Hypothalamus (tissue), 51 donors: ENCODE results near the gene DAB2IP.

Experiments
- DNase-seq, 51 donors: peaks; one replicate each; lab custom pipeline; 2025; lab: John Stamatoyannopoulos, UW

Gene DAB2IP

DNA sequence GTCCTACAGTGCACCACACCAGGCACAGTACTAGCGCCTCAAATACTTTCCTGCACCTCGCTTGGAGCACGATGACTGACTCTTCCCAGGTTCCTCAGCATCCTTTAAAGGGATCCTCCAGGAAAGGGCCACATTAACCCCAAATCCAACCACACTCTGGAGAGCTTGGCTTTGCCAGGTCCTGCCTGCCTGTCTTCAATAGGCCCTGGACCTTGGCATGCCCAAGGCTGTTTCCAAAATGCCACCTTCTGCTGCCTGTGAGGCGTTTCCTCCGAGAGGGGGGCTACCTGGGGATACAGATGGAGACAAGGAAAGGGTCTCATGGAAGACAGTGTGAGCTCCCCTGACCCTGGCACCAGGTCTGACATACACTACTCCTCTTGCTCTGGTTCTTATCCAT lies 169.9 kb downstream of the DAB2IP start:
- DNase-seq, result no peak

DNA sequence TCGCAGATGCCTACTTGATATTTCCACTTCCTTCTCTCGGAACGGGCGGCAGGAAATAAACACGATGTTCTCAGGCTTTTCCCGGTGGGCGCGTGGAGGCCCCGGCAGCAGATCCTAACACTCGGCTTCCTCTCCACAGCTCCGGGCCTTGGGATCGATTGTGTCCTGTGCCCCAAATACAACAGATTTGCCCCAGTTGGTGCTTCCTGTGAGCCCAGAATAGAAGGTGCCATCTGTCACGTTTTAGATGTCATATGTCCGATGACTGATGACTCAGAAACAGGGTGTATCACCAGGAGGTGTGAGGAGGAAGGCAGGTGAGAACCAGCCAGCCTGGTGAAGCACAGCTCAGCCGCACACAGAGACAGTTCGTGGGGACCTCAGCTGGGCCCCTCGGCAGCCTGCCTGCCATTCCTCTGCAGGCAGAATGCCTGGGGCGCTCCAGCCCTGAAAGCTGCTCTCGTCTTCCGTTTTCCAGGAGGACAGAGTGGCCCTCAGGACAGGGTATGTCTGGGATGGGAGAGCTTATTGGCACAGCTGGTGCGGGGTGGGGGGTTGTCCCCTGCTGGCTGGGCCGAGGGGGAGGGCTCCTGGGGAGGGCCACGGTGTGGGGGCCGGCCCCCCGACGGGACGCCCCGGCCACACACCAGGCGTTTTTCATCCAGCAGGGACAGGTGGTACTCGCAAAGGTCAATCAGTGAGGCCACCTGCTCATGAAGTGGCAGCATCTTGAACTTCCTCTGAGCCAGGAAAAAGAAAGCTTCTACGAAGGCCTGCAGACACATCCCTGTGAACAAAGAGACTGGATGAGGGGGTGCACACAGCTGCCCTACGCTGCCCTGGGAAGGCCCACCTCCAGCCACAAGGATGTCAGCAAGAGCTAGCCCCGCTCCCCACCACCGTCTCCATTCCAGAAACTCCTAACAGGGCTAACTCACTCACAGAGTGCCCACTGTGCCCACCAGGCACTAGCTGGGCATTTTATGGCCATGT lies 171.0 kb downstream of the DAB2IP start:
- DNase-seq, result peak in 1 of 51 donors; percentile 19

GRCh38 chr9:121823451-121824169 lies 172.2 kb downstream of the DAB2IP start:
- DNase-seq, result no peak

GRCh38 chr9:121824651-121825030 lies 173.2 kb downstream of the DAB2IP start:
- DNase-seq, result no peak

GRCh38 chr9:121825031-121825691 lies 173.7 kb downstream of the DAB2IP start:
- no peak for DNase-seq

DNA sequence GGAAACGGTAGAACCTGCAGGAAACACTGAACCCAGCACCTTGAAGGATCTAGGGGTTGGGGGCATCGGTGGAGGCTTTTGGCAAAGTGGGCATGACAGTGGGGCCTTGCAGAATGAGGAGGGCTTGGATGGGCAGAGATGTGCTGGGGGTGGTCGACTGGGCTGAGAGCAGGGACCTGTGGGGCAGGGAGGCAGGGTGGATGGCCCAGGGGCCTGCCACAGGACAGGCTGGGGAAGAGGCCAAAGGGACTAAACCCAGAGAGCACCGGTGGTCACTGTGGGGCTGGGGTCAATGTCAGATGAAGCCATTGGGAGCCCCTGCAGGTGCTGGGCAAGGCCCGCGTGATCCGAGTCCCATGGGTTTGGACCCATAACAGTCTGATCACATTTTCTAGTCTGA lies 175.3 kb downstream of the DAB2IP start:
- no peak for DNase-seq

- peak in 3 of 51 donors; percentile 15 to 33 (median 17) for DNase-seq
Observed at GRCh38 chr9:121827251-121827967, 176.0 kb downstream of the DAB2IP start.

DNA sequence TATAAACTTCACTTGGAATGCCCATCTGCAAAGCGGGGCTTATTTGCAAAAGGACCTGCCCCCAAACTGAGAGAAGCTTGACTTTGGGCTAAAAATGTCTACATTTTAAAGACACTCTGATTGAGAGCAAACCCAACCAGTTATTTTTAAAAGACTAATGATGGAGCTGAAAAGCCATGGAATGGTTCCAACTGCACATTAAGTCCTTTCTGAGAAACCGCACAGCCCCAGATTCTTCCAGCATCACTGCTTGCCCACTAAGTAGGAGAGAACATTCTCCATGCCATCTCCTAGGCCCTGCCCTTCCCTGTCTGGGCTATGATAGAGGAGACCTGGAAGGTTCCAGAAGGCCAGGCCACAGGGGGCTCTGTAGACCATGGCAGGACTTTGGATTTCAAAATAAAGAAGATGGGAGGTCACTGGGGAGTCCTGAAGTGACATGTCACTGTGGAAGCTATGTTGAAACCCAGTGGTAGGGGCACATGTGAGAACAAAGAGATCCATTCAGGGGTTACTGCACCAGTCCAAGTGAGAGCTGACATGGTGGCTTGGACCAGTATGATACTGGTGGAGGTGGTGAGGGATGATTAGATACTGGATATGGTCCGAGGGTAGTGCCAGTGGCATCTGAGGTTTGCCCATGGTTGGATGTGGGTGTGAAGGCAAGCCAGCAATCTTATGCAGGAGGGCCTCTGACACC lies 179.2 kb downstream of the DAB2IP start:
- no peak for DNase-seq

- no peak for DNase-seq
Observed at GRCh38 chr9:121831869-121832268, 180.4 kb downstream of the DAB2IP start.

GRCh38 chr9:121833061-121833460 lies 181.6 kb downstream of the DAB2IP start:
- no peak for DNase-seq
